HepG2 (cell line): ENCODE results near the gene TRAF4. TPM values are rescaled to one million over a fixed set of nuclear protein-coding genes. Genes with fewer than 3 reads are reported as not detected.

Experiments used
- ATF7 ChIP-seq, 2 experiments: fragments of 450-650 bp in 1 of 2; sonication (generic) in 1 of 2; formaldehyde crosslinking in 1 of 2; IDR thresholded peaks; 2 replicates each; pipeline versions ENCODE4 v1.4.0 to v1.6.1; 2016 to 2020; ENCODE audit warnings: antibody characterized with exemption in 1 of 2, mild to moderate bottlenecking in 1 of 2, missing genetic modification reagents in 1 of 2
- ATF7-NPFF ChIP-seq: sonication (generic); formaldehyde crosslinking; IDR thresholded peaks from 2 replicates; pipeline ENCODE4 v1.8.1; 2023; ENCODE audit warnings: mild to moderate bottlenecking, low read depth, missing genetic modification reagents, moderate library complexity
- BCL6 ChIP-seq: IDR thresholded peaks from 2 replicates; pipeline ENCODE4 v1.6.1; 2016; ENCODE audit warnings: missing genetic modification reagents, missing compliant biosample characterization
- CBX1 ChIP-seq: IDR thresholded peaks from one replicate; pipeline ENCODE4 v1.6.1; 2016; ENCODE audit warnings: antibody characterized with exemption, low read depth
- CHD4 ChIP-seq: fragments of 200-600 bp; sonication (generic); IDR thresholded peaks from 2 replicates; pipeline ENCODE4 v1.7.0; 2017; ENCODE audit warnings: mild to moderate bottlenecking, low read length, borderline replicate concordance
- ETV5 ChIP-seq: IDR thresholded peaks from 2 replicates; pipeline ENCODE4 v1.6.1; 2018; ENCODE audit warnings: missing biosample characterization, missing genetic modification reagents, inconsistent platforms, borderline replicate concordance
- FOXA3 ChIP-seq: IDR thresholded peaks from 2 replicates; pipeline ENCODE4 v1.6.1; 2016; ENCODE audit warnings: missing genetic modification reagents, missing compliant biosample characterization
- HDAC2 ChIP-seq: sonication (generic); formaldehyde crosslinking; IDR thresholded peaks from 2 replicates; pipeline ENCODE4 v1.4.0; 2020; ENCODE audit warnings: missing genetic modification reagents
- HNRNPK ChIP-seq: fragments of 200-400 bp; formaldehyde crosslinking; IDR thresholded peaks from 2 replicates; pipeline ENCODE4 v1.6.1; 2018; ENCODE audit warnings: low read length, low read depth, moderate library complexity, mild to moderate bottlenecking; ENCODE audit not compliant: poor library complexity, severe bottlenecking
- JUND ChIP-seq: sonication (generic); formaldehyde crosslinking; IDR thresholded peaks from 2 replicates; pipeline ENCODE4 v1.8.0; 2022; ENCODE audit warnings: mild to moderate bottlenecking, missing genetic modification reagents
- MTA1 ChIP-seq: sonication (generic); formaldehyde crosslinking; IDR thresholded peaks from 2 replicates; pipeline ENCODE4 v1.4.0; 2020; ENCODE audit warnings: missing genetic modification reagents, mild to moderate bottlenecking, borderline replicate concordance
- NR2C2 ChIP-seq: sonication (generic); formaldehyde crosslinking; IDR thresholded peaks from 2 replicates; pipeline ENCODE4 v1.4.0; 2020; ENCODE audit warnings: missing genetic modification reagents, mild to moderate bottlenecking, moderate library complexity, borderline replicate concordance
- RARA ChIP-seq: IDR thresholded peaks from 2 replicates; pipeline ENCODE4 v1.6.1; 2016; ENCODE audit warnings: missing genetic modification reagents, missing compliant biosample characterization
- SIN3A ChIP-seq: IDR thresholded peaks from 2 replicates; pipeline ENCODE4 v1.6.1; 2011; ENCODE audit warnings: low read depth, mild to moderate bottlenecking, control low read depth, low read length, borderline replicate concordance
- ZNF543 ChIP-seq: sonication (generic); formaldehyde crosslinking; IDR thresholded peaks from 2 replicates; pipeline ENCODE4 v1.4.0; 2020; ENCODE audit warnings: mild to moderate bottlenecking, missing genetic modification reagents
- polyA plus RNA-seq, 8 experiments: library from polyadenylated mRNA; depleted of rRNA in 3 of 8; stranded (reverse) in 7 of 8; unstranded in 1 of 8; fragments of >200 nt; fragmentation: Illumina TruSeq in 4 of 8; extraction: Trizol in 4 of 8; gene quantifications; 2 replicates each; pipeline versions ENCODE4 v1.2.1 to v1.2.3, GENCODE V29; 2011 to 2016; ENCODE audit warnings: low read depth in 4 of 8, missing spikeins in 1 of 8, mixed read lengths in 1 of 8; ENCODE audit not compliant: insufficient read depth in 1 of 8
- total RNA-seq, 5 experiments: library from RNA; depleted of rRNA; stranded (reverse); fragments of >200 nt; fragmentation: Illumina TruSeq; extraction: Trizol; gene quantifications; 2 replicates each; pipeline ENCODE4 v1.2.3, GENCODE V29; 2016; ENCODE audit warnings: low read depth in 1 of 5
- TF ChIP-seq, protein P1 (sequence below): IDR thresholded peaks from 2 replicates; pipeline ENCODE4 v1.6.1; 2016; ENCODE audit warnings: missing compliant biosample characterization, missing genetic modification reagents, borderline replicate concordance
- TF ChIP-seq, protein P2 (sequence below): sonication (generic); formaldehyde crosslinking; IDR thresholded peaks from 2 replicates; pipeline ENCODE4 v1.8.0; 2022; ENCODE audit warnings: low read depth, missing genetic modification reagents
- TF ChIP-seq, protein P3 (sequence below): IDR thresholded peaks from 2 replicates; pipeline ENCODE4 v1.4.0; 2020; ENCODE audit warnings: mild to moderate bottlenecking, missing genetic modification reagents
- TF ChIP-seq, protein P4 (sequence below): sonication (generic); formaldehyde crosslinking; IDR thresholded peaks from 2 replicates; pipeline ENCODE4 v1.5.0; 2020; ENCODE audit warnings: mild to moderate bottlenecking, missing genetic modification reagents

Gene TRAF4
- total and polyA plus RNA-seq, 2 of the 13 experiments (the other 11 are each of a cell fraction or from before 2014, with no cell fraction given) = 86.0 to 89.9 TPM

DNA sequence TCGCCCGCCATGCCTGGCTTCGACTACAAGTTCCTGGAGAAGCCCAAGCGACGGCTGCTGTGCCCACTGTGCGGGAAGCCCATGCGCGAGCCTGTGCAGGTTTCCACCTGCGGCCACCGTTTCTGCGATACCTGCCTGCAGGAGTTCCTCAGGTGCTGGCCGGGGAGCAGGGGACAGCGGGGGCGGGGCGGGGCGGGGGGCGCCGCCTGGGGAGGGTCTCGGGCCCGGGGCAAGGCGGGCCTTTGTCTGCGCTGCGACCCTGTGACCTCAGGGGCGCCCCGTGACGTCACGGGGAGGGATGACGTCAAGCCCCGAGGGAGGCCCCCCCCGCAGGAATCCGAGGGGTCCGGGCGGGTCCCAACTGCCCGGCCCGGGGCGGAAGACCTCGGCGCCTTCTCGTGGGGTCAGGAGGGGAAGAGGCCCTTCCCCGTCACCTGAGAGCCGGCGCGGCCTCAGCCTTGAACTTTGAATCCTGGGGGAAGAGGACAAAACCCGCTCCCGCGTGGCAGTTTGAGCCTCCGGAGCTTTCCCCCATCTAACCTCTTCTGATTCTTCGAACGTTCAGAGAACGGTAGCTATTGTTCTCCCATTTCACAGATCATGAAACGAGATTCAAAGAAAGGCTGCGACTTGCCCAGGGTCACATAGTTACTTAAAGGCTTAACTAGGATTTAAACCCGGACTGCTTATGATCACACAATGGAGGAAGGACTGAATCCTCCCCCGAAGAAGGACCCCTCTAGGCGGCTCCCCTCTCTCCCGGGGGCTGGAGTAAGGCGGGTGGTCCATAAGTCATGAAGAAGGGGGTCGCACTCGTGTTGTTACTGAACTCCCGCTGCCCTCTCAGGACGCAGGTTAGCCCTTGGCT, 527 bp downstream of the TRAF4 start (continued):
- TF ChIP-seq, protein P1, sequence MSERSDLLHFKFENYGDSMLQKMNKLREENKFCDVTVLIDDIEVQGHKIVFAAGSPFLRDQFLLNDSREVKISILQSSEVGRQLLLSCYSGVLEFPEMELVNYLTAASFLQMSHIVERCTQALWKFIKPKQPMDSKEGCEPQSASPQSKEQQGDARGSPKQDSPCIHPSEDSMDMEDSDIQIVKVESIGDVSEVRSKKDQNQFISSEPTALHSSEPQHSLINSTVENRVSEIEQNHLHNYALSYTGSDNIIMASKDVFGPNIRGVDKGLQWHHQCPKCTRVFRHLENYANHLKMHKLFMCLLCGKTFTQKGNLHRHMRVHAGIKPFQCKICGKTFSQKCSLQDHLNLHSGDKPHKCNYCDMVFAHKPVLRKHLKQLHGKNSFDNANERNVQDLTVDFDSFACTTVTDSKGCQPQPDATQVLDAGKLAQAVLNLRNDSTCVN (CRISPR knock-in tag) = peak; percentile 35; the same call in 1 of the 2 replicates
- peak; percentile 59; the same call in 1 of the 2 replicates for TF ChIP-seq SIN3A
- peak; percentile 48; the same call in 1 of the 2 replicates for TF ChIP-seq BCL6 (CRISPR knock-in tag)
- TF ChIP-seq ETV5 (CRISPR knock-in tag) = peak; percentile 66
- peak; percentile 7; the same call in 1 of the 2 replicates for TF ChIP-seq ATF7-NPFF
- TF ChIP-seq CHD4 = peak; percentile 80; the same call in 1 of the 2 replicates
- peak; percentile 11 for TF ChIP-seq CBX1
- TF ChIP-seq HNRNPK = no peak
- TF ChIP-seq, protein P2, sequence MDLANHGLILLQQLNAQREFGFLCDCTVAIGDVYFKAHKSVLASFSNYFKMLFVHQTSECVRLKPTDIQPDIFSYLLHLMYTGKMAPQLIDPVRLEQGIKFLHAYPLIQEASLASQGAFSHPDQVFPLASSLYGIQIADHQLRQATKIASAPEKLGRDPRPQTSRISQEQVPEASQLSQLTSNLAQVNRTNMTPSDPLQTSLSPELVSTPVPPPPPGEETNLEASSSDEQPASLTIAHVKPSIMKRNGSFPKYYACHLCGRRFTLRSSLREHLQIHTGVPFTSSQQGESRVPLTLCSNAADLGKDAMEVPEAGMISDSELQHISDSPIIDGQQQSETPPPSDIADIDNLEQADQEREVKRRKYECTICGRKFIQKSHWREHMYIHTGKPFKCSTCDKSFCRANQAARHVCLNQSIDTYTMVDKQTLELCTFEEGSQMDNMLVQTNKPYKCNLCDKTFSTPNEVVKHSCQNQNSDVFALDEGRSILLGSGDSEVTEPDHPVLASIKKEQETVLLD = peak; percentile 62; the same call in 1 of the 2 replicates
- TF ChIP-seq MTA1 (CRISPR knock-in tag) = peak; percentile 61; the same call in 1 of the 2 replicates
- peak; percentile 82 for TF ChIP-seq ATF7 (IDR thresholded peaks at IDR 0.05)
- 0 out of 2 replicates have a peak, but pooled peaks have one; percentile 45 for TF ChIP-seq ATF7 (CRISPR knock-in tag; IDR thresholded peaks at IDR 0.05)
- peak; percentile 88 for TF ChIP-seq RARA (CRISPR knock-in tag)
- TF ChIP-seq ZNF543 (CRISPR knock-in tag) = peak; percentile 38; the same call in 1 of the 2 replicates
- TF ChIP-seq, protein P3, sequence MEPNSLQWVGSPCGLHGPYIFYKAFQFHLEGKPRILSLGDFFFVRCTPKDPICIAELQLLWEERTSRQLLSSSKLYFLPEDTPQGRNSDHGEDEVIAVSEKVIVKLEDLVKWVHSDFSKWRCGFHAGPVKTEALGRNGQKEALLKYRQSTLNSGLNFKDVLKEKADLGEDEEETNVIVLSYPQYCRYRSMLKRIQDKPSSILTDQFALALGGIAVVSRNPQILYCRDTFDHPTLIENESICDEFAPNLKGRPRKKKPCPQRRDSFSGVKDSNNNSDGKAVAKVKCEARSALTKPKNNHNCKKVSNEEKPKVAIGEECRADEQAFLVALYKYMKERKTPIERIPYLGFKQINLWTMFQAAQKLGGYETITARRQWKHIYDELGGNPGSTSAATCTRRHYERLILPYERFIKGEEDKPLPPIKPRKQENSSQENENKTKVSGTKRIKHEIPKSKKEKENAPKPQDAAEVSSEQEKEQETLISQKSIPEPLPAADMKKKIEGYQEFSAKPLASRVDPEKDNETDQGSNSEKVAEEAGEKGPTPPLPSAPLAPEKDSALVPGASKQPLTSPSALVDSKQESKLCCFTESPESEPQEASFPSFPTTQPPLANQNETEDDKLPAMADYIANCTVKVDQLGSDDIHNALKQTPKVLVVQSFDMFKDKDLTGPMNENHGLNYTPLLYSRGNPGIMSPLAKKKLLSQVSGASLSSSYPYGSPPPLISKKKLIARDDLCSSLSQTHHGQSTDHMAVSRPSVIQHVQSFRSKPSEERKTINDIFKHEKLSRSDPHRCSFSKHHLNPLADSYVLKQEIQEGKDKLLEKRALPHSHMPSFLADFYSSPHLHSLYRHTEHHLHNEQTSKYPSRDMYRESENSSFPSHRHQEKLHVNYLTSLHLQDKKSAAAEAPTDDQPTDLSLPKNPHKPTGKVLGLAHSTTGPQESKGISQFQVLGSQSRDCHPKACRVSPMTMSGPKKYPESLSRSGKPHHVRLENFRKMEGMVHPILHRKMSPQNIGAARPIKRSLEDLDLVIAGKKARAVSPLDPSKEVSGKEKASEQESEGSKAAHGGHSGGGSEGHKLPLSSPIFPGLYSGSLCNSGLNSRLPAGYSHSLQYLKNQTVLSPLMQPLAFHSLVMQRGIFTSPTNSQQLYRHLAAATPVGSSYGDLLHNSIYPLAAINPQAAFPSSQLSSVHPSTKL = peak; percentile 61
- TF ChIP-seq, protein P4, sequence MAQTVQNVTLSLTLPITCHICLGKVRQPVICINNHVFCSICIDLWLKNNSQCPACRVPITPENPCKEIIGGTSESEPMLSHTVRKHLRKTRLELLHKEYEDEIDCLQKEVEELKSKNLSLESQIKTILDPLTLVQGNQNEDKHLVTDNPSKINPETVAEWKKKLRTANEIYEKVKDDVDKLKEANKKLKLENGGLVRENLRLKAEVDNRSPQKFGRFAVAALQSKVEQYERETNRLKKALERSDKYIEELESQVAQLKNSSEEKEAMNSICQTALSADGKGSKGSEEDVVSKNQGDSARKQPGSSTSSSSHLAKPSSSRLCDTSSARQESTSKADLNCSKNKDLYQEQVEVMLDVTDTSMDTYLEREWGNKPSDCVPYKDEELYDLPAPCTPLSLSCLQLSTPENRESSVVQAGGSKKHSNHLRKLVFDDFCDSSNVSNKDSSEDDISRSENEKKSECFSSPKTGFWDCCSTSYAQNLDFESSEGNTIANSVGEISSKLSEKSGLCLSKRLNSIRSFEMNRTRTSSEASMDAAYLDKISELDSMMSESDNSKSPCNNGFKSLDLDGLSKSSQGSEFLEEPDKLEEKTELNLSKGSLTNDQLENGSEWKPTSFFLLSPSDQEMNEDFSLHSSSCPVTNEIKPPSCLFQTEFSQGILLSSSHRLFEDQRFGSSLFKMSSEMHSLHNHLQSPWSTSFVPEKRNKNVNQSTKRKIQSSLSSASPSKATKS (CRISPR knock-in tag) = no peak
- TF ChIP-seq JUND (CRISPR knock-in tag) = no peak
- peak; percentile 64; the same call in 1 of the 2 replicates for TF ChIP-seq HDAC2
- peak; percentile 77 for TF ChIP-seq NR2C2
- 0 out of 2 replicates have a peak, but pooled peaks have one; percentile 34 for TF ChIP-seq FOXA3 (CRISPR knock-in tag)
